ENCODE data around the gene ZPBP.
"Not testable (repeated sequence)": the region's sequence is repeated elsewhere in the genome, so short reads cannot be mapped to it uniquely, and the experiment has no call there.

ZPBP gene

DNA sequence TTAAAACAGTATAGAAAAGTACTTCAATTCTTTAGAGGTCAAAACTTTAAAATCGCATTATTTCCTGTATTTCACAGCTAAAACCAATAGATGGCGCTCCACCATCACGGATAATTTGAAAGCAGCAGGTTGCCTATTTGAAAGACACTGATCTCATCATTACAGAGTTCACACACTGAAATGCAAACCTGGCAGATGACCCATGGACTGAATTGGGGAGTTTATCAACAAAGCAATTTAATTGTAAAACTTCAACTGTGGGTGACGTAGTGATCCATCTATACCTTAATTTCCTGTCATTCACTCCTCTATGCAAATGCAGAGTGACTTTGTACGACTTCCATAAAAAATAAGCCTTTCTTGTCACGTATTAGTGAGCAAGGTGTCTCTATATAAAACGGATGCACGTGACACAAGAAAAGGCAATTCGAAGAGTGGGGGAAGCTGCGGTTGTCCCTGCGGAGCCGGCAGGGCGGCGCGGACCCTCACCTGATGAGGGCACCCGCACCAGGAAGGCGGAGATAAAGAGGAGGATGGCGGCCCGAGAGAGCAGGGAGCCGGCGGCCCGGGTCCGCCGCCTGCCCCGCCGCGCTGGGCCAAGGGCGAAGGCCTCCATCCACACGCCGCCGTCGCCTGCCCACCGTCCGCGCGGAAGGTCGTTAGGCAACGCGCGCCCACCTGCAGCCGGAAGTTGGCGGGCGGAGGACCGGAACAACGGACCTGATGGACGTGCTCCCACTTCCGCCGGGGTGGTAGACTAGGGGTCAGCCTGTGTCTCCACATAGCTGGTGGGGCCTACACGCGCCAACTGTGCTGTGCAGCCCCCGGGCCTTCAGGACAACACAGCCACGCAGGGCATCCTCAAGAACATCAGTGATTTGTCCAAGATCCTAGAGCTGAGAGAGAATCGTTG is at the start of gene ZPBP:
Gene ZPBP (minus strand): TSS at position 668 of the 913 bp plus-strand sequence. CDS start 52 bp downstream, at position 616.
- peak; percentile 6 for DNase-seq (ENCODE audit: low read depth)

- DNase-seq (ENCODE audit: low read depth): peak; percentile 14
Observed at GRCh38 chr7:50142425-50143017, 49.5 kb upstream of the ZPBP start.

GRCh38 chr7:50141854-50142253 is 48.8 kb upstream of the ZPBP start:
- DNase-seq (ENCODE audit: low read depth): no peak

DNA sequence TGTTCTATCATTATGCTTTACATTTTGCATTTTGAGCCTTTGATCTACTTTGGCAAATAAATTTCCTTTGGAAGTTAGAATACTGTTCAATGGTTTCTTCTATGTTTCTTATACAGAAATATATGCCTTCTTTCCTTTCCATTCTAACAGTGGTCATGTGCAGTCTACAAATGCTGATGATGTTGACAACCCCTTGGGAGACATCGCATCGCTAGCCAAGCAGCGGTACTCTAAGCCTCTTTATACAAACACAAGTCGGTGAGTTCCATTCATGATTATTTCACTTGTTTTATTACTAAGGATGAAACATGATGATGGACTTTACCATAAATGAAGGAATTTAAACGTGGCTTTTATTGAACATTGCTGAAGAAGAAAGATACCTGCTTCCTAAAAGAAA is 48.1 kb upstream of the ZPBP start:
- DNase-seq (ENCODE audit: low read depth): no peak

- no peak for DNase-seq (ENCODE audit: low read depth)
Observed at GRCh38 chr7:50140688-50141087, 47.6 kb upstream of the ZPBP start.

DNA sequence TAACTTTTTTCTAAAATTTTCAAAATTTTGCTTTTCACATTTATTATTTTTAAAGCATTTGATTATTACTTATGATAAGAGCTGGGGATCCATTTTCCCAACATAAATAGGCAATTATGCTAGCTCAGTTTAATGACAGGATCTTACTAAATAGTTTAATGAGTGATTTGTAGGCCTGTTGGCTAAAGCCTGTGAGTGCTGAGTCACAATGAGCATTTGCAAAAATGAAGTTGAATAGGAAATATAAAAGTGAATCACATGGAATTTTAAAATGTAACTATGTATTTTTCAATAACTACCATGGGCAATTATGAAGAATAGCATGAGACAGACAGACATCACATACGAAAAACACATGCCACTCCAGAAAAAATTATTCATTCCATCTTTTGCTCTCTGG is 45.1 kb upstream of the ZPBP start:
- DNase-seq (ENCODE audit: low read depth): no peak

DNA sequence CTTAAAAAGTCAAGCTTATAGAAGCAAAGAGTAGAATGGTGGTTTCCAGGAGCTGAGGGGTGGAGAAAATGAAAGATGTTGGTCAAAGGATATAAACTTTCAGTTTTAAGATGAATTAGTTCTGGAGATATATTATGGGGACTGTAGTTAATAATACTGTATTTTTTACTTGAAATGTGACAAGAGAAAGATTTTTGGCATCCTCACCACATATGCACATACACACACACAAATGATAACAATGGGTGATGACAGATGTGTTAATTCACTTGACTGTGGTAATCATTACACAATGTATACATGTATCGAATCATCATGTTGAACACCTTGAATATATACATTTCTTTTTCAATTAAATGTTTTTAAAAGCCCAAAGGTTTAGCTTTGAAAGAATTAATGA is 32.7 kb upstream of the ZPBP start:
- DNase-seq (ENCODE audit: low read depth): no peak

GRCh38 chr7:50121286-50121685 is 28.2 kb upstream of the ZPBP start:
- no peak for DNase-seq (ENCODE audit: low read depth)

GRCh38 chr7:50119815-50120637 is 27.0 kb upstream of the ZPBP start:
- no peak for DNase-seq (ENCODE audit: low read depth)

GRCh38 chr7:50112250-50112649 is 19.2 kb upstream of the ZPBP start:
- no peak for DNase-seq (ENCODE audit: low read depth)

DNA sequence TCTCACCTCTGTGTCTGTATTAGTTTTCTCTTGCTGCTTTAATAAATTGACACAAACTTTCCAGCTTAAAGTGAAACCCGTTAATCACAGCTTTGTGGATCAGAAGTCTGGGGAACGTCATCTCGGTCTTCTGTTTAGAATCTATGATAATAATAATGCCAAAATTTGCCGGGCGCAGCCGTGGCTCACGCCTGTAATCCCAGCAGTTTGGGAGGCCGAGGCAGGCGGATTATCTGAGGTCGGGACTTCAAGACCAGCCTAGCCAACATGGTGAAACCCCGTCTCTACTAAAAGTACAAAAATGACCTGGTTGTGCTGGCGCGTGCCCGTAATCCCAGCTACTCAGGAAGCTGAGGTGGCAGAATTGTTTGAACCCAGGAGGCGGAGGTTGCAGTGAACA is 8.8 kb upstream of the ZPBP start:
- DNase-seq (ENCODE audit: low read depth): no peak

- DNase-seq (ENCODE audit: low read depth): no peak
Observed at GRCh38 chr7:50095634-50096033, 2.6 kb upstream of the ZPBP start.

DNA sequence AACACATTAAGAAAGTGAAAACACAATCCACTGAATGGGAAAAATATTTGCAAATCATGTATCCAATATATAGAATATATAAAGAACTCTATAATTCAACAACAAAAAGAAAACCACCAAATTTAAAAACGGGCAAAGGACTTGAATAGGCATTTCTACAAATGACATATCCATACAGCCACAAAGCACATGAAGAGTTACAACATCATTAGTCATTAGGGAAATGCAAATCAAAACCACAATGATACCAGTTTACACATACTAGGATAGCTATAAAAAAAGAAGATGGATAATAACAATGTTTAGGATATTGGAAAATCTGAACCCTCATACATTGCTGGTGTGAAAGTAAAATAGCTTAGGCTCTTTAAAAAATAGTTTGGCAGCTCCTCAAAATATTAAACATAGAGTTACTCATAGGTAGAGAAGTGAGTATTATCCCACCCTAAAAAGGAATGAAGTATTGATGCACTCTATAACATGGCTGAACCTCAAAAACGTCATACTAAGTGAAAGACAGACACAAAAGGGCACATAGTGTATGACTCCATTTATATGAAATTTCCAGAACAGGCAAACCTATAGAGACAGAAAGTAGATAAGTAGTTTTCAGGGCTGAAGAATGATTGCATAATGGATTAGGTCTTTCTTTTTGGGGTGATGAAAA is 4.5 kb downstream of the ZPBP start:
- no peak for DNase-seq (ENCODE audit: low read depth)

DNA sequence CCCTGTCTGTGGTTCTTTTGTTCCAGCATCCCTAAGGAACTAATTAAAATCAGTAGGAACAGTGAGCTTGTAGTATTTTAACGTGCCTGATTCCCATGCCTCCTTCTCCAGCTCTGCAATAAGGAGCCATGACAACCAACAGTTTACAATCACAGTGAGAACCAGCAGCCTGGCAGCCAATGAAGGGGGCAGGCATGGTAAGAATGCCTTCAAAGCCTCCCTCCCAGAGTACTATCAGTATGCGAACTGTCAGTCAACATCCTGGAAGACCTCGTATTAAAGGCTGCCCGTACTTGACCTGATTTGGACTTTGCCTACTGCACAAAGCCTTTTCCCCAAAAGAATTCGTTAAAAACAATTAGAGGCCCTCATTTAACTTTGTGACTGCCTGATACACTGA is 7.7 kb downstream of the ZPBP start:
- DNase-seq (ENCODE audit: low read depth): no peak

- no peak for DNase-seq (ENCODE audit: low read depth)
Observed at GRCh38 chr7:50073093-50073492, 20.0 kb downstream of the ZPBP start.

DNA sequence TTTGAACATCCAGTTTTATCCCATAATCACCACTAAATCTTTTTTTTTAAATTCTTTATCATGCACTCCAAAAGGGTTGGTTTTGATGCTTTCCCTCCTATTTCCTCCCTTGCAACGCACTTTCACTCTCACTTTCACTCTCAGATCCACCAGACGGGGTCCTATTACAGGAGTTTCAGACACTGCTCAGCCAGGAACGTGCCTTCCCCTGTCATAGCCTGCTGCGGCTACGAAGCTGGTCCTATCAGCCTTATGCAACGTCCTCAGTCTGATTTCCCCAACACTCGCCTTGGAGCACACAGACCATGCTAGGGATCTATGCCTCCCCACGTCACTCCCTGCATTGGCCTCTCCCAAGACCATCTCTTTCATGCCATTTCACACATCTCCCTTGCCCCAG is 23.4 kb downstream of the ZPBP start:
- DNase-seq (ENCODE audit: low read depth): no peak

DNA sequence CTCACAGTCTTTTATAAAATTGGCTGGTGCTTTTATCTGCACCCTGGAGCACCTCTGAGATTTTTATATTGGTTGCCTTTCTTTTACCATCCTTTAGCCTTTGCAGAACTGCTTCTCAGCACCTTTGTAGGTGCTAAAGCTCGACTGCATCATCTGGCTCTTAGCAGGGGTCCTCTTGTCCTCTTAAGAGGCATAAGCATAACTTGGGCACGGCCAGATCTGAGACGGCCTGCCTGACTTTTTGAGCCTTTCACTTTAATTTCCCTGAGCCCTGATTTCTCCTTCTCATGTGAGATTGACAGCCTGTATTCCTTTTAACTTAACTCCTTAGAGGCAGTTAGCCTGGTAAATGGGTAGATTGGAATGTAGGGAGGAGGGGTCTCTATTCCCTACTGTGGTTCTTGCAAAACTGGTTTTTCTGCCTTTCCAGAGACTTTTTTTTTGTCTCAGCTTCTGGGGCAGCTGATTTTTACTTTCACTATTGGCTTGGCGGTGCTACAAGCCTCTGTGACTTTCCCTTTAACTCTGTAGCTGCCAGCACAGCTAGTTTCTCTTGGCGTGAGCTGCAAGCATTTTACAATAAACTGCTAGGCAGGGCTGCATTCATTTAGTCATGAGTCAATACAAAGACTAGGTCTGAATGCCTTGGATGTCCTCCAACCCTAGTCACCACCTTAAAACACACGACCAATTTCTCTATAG is 24.0 kb downstream of the ZPBP start:
- DNase-seq (ENCODE audit: low read depth): peak; percentile 14

DNA sequence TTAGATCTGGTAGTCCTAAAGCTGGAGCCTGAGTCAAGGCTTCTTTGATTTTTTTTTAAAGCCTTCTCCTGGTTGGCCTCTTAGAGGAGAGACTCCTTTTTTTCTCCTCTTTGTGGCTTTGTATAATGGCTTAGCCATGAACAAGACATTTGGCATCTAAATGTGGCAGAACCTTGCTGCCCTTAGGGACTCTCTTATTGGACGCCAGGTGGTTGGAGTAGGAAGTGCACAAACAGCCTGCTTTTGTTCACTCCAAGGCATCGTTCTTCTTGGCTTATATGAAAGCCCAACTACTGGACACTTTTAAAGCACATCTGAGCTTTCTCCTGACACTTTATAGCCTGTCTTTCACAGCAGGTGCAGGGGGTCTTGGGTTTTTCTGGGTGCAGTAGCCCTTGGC is 25.0 kb downstream of the ZPBP start:
- DNase-seq (ENCODE audit: low read depth): no peak

DNA sequence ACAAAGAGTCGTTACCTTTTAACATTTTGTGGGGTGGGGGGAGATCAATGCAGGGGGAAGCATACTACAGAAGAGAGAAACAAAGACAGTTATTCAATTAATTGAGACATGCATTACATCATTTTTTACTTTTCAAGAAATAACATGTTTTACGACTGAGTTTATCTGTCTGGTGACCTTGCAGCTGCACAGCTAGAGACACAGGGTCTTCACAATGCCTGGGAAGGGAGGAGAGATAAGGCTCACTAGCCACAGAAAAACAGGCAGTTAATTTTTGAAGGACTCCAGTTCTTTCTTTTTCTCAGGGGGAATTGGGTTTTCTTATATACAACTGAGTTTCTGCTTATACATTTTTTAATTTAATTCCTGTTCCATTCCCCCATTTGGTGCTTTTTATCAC is 30.1 kb downstream of the ZPBP start:
- no peak for DNase-seq (ENCODE audit: low read depth)

DNA sequence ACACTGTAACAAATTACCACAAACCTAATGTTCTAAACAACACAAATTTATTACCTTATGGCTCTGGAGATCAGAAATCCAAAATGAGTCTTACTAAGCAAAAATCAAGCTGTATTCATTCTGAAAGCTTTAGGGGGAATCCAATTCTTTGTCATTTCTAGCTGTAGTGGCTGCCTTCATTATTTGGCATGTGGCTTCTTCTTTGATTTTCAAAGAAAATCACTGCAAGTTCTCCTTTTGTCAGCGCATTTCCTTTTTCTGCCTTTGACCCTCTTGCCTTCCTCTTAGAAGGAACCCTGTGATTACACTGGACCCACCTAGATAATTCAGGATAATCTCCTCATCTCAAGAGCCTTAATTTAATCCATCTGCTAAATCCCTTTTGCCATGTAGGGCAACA is 36.9 kb downstream of the ZPBP start:
- no peak for DNase-seq (ENCODE audit: low read depth)

- DNase-seq (ENCODE audit: low read depth): no peak
Observed at GRCh38 chr7:50047716-50048115, 45.3 kb downstream of the ZPBP start.

DNA sequence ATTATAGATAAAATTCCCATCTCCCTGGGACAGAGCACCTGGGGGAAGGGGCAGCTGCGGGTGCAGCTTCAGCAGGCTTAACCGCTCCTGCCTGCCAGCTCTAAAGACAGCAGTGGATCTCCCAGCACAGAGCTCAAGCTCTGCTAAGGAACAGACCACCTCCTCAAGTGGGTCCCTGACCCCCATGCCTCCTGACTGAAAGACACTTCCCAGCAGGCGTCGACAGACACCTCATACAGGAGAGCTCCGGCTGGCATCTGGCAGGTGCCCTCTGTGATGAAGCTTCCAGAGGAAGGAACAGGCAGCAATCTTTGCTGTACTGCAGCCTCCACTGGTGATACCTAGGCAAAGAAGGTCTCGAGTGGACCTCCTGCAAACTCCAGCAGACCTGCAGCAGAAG is 51.9 kb downstream of the ZPBP start:
- not testable (repeated sequence) for DNase-seq (ENCODE audit: low read depth)

All from fibroblast of the conjunctiva (primary cell).